ENCODE measurements around the gene LCNL1. TPM values are rescaled to one million over a fixed set of nuclear protein-coding genes. Genes with fewer than 3 reads are reported as not detected.

The LCNL1 gene
- total and polyA plus RNA-seq, 2 experiments from 2014 or later = 0.13 to 0.47 TPM

DNA sequence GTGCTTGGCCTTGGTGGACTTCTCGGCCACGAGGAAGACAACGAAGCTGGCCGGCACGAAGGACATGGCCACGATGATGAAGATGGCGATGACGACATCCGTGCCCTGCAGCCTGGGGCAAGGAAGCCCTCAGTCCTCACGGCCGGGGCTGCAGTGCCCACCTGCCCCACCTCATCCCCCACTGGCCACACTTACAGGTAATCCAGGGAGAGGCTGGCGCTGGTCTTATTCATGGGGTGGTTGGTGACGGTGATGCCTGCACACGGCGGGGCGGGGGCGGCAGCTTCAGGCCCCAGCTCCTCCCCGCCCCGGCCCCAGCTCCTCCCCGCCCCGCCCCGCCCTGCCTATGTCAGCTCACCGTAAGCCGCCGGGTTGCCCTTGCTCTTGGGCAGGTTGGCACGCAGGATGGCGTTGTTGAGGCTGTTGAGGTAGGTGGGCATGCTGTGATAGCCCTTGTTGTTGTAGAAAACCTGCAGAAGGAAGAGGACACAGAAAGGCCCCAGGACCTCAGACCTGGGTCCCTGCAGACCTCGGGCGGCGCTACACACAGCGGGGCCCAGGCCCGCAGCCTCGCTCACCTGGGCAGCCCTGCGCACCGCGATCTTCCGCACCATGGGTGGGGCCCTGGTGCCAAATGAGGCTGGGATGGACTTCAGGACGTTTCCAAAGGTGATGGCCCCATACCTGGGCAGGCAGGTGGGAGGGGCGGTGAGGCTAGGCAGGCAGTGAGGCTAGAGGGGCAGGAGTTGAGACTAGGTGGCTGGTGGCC, 29.3 kb downstream of the LCNL1 start:
- Histone ChIP-seq H3K36me3 (replicated peaks; ENCODE audit: insufficient read depth, low read depth) (no peaks in the 10 kb centered on the region), H4K20me1 (ENCODE audit: insufficient read depth, poor library complexity, severe bottlenecking) (no peaks in the 10 kb centered on the region)

DNA sequence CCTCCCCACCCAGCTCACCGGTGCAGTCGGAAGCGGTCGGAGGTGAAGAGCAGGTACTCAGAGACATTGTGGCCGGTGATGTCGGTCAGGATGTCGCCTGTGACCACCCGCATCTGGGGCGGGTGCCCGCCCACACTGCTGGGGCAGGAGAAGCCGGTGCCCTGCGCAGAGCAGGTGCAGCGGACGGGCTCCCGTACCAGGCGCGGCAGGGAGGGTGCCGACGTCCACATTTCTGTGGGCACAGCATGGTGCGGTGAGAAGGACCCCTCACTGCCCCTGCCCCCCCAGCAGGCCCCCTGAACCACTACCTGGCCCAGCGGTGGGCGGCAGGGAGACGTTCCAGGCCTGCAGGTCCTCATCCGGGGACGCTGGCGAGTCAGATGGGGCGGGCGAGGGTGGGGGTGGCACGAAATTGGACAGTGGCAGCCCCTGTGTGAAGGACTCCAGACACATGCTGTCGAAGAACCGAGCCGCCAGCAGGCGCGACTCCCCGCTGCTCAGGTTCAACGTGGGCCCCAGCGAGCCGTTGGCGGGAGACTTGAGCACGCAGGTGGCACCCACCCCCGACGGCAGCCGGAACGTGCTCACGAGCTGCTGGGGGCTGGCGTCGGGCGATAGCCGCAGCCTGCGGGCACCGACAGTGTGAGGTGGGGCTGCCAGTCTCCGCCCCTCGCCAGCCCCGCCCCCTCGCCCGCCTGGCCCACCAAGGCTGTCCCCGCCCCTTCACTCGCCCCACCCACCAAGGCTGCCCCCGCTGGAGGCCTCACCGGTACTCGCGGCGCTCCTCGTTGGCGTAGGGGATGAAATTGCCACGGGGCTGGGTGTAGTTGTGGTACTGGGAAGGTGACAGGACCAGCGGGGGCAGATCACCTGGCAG, 30.1 kb downstream of the LCNL1 start:
- H3K79me2 ChIP-seq = no peaks in the 10 kb centered on the region
- H3K4me1 ChIP-seq (ENCODE audit: insufficient read depth) = no peaks in the 10 kb centered on the region
- H3K27me3 ChIP-seq = no peaks in the 10 kb centered on the region
- H3K4me3 ChIP-seq = no peak overlapping the region
- H2AFZ ChIP-seq = no peak overlapping the region
- no peak for DNase-seq (ENCODE audit: low spot score)
- H3K9me3 ChIP-seq (ENCODE audit: low read depth) = no peaks in the 10 kb centered on the region
- no peaks in the 10 kb centered on the region for H3K36me3 ChIP-seq (replicated peaks; ENCODE audit: insufficient read depth, low read depth)
- H3K27ac ChIP-seq = no peak overlapping the region
- 89% methylated on average over 32 of the region's 67 CpGs for WGBS (ENCODE audit: low lambda C conversion rate, missing lambda C conversion rate)
- no peak for TF ChIP-seq EZH2 (IDR thresholded peaks at IDR 0.05; ENCODE audit: borderline replicate concordance)
- no peaks in the 10 kb centered on the region for H4K20me1 ChIP-seq (ENCODE audit: insufficient read depth, poor library complexity, severe bottlenecking)
- H3K9me2 ChIP-seq (replicated peaks; ENCODE audit: insufficient read depth) = no peaks in the 10 kb centered on the region
- no peak overlapping the region for H3K4me2 ChIP-seq

More for the DNA sequence above, 29.3 kb downstream of the LCNL1 start:
- Histone ChIP-seq H3K4me1 (ENCODE audit: insufficient read depth) (no peaks in the 10 kb centered on the region), H3K27ac (no peak overlapping the region), H3K4me2 (no peak overlapping the region), H3K79me2 (no peaks in the 10 kb centered on the region), H3K9me3 (ENCODE audit: low read depth) (no peaks in the 10 kb centered on the region), H3K4me3 (no peak overlapping the region), H3K9me2 (replicated peaks; ENCODE audit: insufficient read depth) (no peaks in the 10 kb centered on the region), H3K27me3 (no peaks in the 10 kb centered on the region), H2AFZ (no peak overlapping the region)
- no peak for DNase-seq (ENCODE audit: low spot score)
- WGBS (ENCODE audit: low lambda C conversion rate, missing lambda C conversion rate) = 96% methylated on average over 25 of the region's 39 CpGs
- TF ChIP-seq EZH2 (IDR thresholded peaks at IDR 0.05; ENCODE audit: borderline replicate concordance) = no peak
- TF ChIP-seq EZH2phosphoT487 (IDR thresholded peaks at IDR 0.05; ENCODE audit: low read depth, severe bottlenecking, unreplicated experiment) = no peak
- TF ChIP-seq, protein P1, sequence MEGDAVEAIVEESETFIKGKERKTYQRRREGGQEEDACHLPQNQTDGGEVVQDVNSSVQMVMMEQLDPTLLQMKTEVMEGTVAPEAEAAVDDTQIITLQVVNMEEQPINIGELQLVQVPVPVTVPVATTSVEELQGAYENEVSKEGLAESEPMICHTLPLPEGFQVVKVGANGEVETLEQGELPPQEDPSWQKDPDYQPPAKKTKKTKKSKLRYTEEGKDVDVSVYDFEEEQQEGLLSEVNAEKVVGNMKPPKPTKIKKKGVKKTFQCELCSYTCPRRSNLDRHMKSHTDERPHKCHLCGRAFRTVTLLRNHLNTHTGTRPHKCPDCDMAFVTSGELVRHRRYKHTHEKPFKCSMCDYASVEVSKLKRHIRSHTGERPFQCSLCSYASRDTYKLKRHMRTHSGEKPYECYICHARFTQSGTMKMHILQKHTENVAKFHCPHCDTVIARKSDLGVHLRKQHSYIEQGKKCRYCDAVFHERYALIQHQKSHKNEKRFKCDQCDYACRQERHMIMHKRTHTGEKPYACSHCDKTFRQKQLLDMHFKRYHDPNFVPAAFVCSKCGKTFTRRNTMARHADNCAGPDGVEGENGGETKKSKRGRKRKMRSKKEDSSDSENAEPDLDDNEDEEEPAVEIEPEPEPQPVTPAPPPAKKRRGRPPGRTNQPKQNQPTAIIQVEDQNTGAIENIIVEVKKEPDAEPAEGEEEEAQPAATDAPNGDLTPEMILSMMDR (IDR thresholded peaks at IDR 0.05; ENCODE audit: poor library complexity) = no peak

DNA sequence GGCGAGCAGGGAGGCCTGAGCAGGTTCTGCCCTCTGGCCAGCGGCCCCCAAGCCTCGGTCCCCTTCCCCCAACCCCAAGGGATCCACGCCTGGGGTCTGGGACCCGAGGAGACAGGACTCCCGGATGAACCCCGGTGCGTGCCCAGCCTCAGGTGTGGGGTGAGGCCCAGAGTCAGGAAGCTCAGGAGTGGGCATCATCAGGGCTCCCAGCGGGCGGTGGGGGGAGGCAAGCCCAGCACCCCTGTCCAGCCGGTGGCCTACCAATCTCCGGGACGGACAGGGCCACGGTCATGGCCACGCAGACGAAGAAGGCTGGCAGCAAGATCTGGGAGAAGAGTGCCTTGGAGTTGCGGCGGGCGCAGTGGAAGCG, 30.8 kb downstream of the LCNL1 start:
- H3K27ac ChIP-seq = no peak overlapping the region
- TF ChIP-seq EZH2 (IDR thresholded peaks at IDR 0.05; ENCODE audit: borderline replicate concordance) = no peak
- TF ChIP-seq, protein P1 (IDR thresholded peaks at IDR 0.05; ENCODE audit: poor library complexity) = no peak
- no peak for TF ChIP-seq EZH2phosphoT487 (IDR thresholded peaks at IDR 0.05; ENCODE audit: low read depth, severe bottlenecking, unreplicated experiment)
- no peaks in the 10 kb centered on the region for H3K9me3 ChIP-seq (ENCODE audit: low read depth)
- no peak overlapping the region for H2AFZ ChIP-seq
- no peaks in the 10 kb centered on the region for H3K4me1 ChIP-seq (ENCODE audit: insufficient read depth)
- no peak overlapping the region for H3K4me3 ChIP-seq
- DNase-seq (ENCODE audit: low spot score) = no peak
- WGBS (ENCODE audit: low lambda C conversion rate, missing lambda C conversion rate) = 97% methylated on average over 18 of the region's 20 CpGs
- no peaks in the 10 kb centered on the region for H3K27me3 ChIP-seq
- no peaks in the 10 kb centered on the region for H3K79me2 ChIP-seq
- no peaks in the 10 kb centered on the region for H3K36me3 ChIP-seq (replicated peaks; ENCODE audit: insufficient read depth, low read depth)
- H3K9me2 ChIP-seq (replicated peaks; ENCODE audit: insufficient read depth) = no peaks in the 10 kb centered on the region
- no peak overlapping the region for H3K4me2 ChIP-seq
- no peaks in the 10 kb centered on the region for H4K20me1 ChIP-seq (ENCODE audit: insufficient read depth, poor library complexity, severe bottlenecking)

DNA sequence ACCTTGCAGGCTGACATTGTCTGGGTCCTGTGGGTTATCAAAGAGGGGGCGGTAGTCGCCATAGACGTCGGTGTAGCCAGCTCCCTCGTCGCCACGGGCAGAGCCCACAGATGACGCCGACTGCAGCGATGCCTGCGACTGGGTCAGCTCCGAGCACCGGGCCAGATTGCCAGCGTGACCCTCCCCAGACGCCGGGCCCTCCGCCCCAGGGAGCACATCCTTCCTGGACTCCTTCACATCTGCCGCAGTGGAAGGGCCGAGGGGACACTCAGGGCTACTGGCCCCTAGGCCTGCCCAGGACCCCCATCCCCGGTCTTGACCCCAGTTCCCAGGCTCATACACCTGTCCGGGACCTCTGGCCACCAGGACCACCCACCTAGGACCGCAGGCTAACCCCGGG, 31.4 kb downstream of the LCNL1 start:
- no peak overlapping the region for H2AFZ ChIP-seq
- H3K79me2 ChIP-seq = no peaks in the 10 kb centered on the region
- no peaks in the 10 kb centered on the region for H3K4me1 ChIP-seq (ENCODE audit: insufficient read depth)
- H4K20me1 ChIP-seq (ENCODE audit: insufficient read depth, poor library complexity, severe bottlenecking) = no peaks in the 10 kb centered on the region
- 93% methylated on average over 23 of the region's 23 CpGs for WGBS (ENCODE audit: low lambda C conversion rate, missing lambda C conversion rate)
- DNase-seq (ENCODE audit: low spot score) = no peak
- H3K27me3 ChIP-seq = no peaks in the 10 kb centered on the region
- H3K9me2 ChIP-seq (replicated peaks; ENCODE audit: insufficient read depth) = no peaks in the 10 kb centered on the region
- no peak overlapping the region for H3K27ac ChIP-seq
- H3K36me3 ChIP-seq (replicated peaks; ENCODE audit: insufficient read depth, low read depth) = no peaks in the 10 kb centered on the region
- no peaks in the 10 kb centered on the region for H3K9me3 ChIP-seq (ENCODE audit: low read depth)
- H3K4me2 ChIP-seq = no peak overlapping the region
- no peak for TF ChIP-seq EZH2phosphoT487 (IDR thresholded peaks at IDR 0.05; ENCODE audit: low read depth, severe bottlenecking, unreplicated experiment)
- TF ChIP-seq, protein P1 (IDR thresholded peaks at IDR 0.05; ENCODE audit: poor library complexity) = no peak
- no peak for TF ChIP-seq EZH2 (IDR thresholded peaks at IDR 0.05; ENCODE audit: borderline replicate concordance)
- H3K4me3 ChIP-seq = no peak overlapping the region

Data from hepatocyte (in vitro differentiated cells).